GM13976 (cell line): ENCODE data around the gene TMEM39A.

Experiments
- DNase-seq: peaks from one replicate; pipeline ENCODE4 v3.0.0; 2012; ENCODE audit warnings: low spot score
- CTCF ChIP-seq: IDR thresholded peaks from 2 replicates; pipeline ENCODE4 v1.5.1; 2012; ENCODE audit warnings: borderline replicate concordance, mild to moderate bottlenecking; ENCODE audit not compliant: insufficient read depth; ENCODE audit errors: extremely low read depth, missing control alignments, control extremely low read depth
- in situ Hi-C: fragments of 300-500 bp; cut with MboI; formaldehyde crosslinking; loops from one replicate; pipeline ENCODE4 v1.12.0; 2022; ENCODE audit warnings: low sequenced_read_pairs, mixed read lengths, inconsistent platforms; ENCODE audit not compliant: unreplicated experiment

The TMEM39A gene

GRCh38 chr3:119420196-119420595, 43.2 kb downstream of the TMEM39A start:
- TF ChIP-seq CTCF = no peak
- in situ Hi-C loops = no loop called here
- DNase-seq = no peak

GRCh38 chr3:119418641-119419040, 44.8 kb downstream of the TMEM39A start:
- no peak for DNase-seq
- in situ Hi-C loops = no loop called here
- TF ChIP-seq CTCF = no peak

- no peak for TF ChIP-seq CTCF
- in situ Hi-C loops = no loop called here
- DNase-seq = no peak
Observed at GRCh38 chr3:119417771-119418512, 45.5 kb downstream of the TMEM39A start.

- in situ Hi-C loops = no loop called here
- TF ChIP-seq CTCF = no peak
- DNase-seq = no peak
Observed at GRCh38 chr3:119416873-119417272, 46.5 kb downstream of the TMEM39A start.

GRCh38 chr3:119413603-119414280, 49.7 kb downstream of the TMEM39A start:
- in situ Hi-C loops = no loop called here
- no peak for DNase-seq
- TF ChIP-seq CTCF = no peak

- in situ Hi-C loops = no loop called here
- TF ChIP-seq CTCF = no peak
- no peak for DNase-seq
Observed at GRCh38 chr3:119409844-119410243, 53.6 kb downstream of the TMEM39A start.
